Amniotic epithelial cell (primary cell): ENCODE data around the gene COPE.
"Not testable (repeated sequence)": the region's sequence is repeated elsewhere in the genome, so short reads cannot be mapped to it uniquely, and the experiment has no call there.

Experiments
- DNase-seq: peaks from one replicate; pipeline ENCODE4 v3.0.0-alpha.2; 2010; ENCODE audit warnings: low read depth

Gene COPE

DNA sequence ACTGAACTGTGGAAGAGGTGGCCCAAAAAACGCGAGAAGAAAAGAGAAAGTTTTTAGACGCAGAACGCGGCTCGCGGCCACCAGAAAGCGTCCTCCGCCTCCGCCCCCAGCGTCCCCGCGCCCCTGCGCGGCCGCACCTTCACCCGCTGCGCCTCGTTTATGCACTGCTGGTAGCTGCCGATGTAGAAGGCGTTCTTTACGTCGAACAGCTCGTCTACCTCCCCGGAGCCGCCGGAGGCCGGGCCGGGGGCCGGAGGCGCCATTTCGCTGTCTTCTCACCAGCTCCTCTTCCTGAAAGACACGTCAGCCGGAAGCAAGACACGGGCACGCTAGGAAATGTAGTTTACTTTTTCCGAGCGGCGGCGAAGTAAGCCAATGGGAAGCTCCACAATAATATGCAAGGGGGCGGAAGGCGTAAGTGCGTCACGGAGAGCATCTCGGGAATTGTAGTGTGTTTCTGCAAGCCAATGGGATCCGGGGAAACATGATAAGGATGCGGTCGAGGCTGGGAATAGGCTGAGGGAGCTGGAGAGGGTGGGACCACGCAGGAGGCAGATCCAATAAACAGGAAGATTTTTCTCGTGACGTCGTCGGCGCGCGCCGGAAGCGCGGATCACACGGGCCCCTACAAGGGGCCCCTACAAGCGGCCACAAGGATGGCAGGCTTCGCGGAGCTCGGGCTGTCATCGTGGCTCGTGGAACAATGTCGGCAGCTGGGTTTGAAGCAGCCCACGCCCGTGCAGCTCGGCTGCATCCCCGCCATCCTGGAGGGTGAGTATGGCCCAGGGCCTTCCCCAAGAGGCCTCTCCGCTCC, at the start of gene COPE, which contains the start of gene DDX49:
TSS of gene COPE (minus strand) at position 302 of the 814 bp plus-strand sequence. CDS start at position 263, 39 bp downstream.
TSS of gene DDX49 (plus strand) at position 630 of the 814 bp plus-strand sequence. CDS start at position 657, 27 bp downstream.
- peak; percentile 100 for DNase-seq

DNA sequence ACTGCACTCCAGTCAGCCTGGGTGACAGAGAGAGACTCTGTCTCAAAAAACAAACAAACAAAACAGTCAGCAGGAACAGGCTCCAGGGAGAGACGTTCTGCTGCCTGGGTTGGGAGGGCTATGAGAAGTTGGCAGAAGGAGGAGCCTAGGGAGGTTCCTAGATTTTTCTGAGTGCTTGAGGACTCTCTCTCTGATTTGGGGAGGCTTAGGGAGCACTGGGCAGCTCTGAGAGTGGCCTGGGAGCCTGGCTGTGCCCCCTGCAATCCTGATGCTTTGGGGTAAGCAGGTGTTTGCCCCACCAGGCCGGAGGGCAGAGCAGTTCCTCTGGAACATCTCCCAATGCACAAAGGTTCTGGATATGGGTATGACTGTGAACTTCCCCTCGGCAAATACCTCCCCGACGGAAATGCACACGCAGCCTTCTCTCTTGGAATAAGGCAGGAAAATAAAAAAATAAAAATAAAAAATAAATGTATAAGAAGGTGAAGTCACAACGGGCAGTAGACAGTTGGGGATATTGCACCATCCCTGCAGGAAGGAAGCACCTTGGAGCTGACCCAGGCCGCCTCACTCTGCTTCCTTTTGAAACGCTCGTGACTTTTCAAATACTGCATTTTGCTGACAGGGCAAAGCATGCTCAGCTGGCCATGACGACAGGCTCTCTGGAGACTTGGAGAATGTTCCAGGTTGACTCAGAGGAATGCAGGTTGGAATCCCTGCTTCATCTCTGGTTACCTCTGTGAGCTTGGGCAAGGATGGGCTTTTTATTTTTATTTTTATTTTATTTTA, 48.4 kb upstream of the COPE start:
- DNase-seq = peak; percentile 29

- DNase-seq = no peak
These were observed 47.1 kb upstream of the COPE start for GRCh38 chr19:18966307-18966706.

DNA sequence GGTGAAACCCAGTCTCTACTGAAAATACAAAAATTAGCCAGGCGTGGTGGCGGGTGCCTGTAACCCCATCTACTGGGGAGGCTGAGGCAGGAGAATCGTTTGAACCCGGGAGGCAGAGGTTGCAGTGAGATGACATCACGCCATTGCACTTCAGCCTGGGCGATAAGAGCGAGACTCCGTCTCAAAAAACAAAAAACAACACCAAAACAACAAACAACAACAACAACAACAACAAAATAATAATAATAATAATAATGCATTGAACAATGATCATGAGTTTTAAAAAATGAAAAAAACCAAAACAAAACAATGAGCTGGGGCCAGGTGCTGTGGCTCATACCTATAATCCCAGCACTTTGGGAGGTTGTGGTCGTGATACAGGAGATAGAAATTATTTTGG, 44.9 kb upstream of the COPE start:
- no peak for DNase-seq

GRCh38 chr19:18961767-18962620, 42.8 kb upstream of the COPE start:
- DNase-seq = no peak

DNA sequence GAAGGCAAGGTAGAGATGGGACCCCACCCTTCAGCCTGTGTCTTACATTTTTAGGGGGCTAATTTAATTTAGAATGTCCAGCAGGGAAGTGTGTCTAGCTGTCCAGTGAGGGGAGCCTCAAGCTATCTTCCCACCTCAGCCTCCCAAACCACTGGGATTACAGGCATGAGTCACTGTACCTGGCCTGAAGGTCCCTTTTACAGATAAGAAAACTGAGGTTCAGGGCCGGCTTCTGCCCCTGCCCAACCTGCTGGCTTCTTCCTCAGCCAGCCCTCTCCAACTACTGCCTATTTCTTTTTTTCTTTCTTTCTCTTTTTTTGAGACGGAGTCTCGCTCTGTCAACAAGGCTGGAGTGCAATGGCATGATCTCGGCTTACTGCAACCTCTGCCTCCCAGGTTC, 41.2 kb upstream of the COPE start:
- DNase-seq = no peak

GRCh38 chr19:18955042-18955441, 35.9 kb upstream of the COPE start:
- no peak for DNase-seq

GRCh38 chr19:18954094-18954493, 34.9 kb upstream of the COPE start:
- no peak for DNase-seq

- DNase-seq = not testable (repeated sequence)
These were observed 33.3 kb upstream of the COPE start for GRCh38 chr19:18952364-18953003.

DNA sequence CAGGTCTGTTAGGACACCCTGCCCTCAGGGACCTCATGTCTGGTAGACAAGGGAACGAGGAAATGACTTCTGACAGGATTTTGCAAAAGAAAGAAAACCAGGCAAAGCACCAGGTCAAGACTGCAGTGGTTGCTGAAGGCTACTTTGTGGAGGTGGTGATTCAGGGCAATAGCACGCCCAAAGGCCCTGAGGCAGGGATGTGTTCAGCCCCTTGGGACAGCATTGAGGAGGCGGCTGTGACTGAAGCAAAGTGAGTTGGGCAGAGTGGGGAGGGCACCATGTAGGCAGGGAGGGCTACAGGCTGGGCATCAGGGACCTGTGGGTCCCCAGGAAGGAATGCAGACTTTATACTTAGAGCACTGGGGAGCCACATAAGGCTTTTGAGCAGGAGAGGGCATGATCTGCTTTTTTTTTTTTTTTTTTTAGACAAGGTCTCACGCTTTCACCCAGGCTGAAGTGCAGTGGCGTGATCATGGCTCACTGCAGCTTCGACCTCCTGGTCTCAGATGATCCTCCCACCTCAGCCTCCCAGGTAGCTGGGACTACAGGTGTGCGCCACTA, 32.6 kb upstream of the COPE start:
- no peak for DNase-seq

DNA sequence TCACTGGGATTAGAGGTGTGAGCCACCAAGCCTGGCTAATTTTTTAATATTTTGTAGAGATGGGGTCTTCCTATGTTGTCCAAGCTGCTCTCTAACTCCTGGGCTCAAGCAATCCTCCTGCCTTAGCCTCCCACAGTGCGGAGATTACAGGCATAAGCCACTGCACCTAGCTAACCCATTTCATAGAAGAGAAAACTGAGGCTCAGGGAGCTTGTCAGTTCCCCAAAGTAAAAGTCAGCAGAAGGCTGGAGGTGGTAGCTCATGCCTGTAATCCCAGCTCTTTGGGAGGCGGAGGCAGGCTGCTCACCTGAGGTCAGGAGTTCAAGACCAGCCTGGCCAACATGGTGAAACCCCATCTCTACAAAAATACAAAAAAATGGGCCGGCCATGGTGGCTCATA, 30.7 kb upstream of the COPE start:
- no peak for DNase-seq

DNA sequence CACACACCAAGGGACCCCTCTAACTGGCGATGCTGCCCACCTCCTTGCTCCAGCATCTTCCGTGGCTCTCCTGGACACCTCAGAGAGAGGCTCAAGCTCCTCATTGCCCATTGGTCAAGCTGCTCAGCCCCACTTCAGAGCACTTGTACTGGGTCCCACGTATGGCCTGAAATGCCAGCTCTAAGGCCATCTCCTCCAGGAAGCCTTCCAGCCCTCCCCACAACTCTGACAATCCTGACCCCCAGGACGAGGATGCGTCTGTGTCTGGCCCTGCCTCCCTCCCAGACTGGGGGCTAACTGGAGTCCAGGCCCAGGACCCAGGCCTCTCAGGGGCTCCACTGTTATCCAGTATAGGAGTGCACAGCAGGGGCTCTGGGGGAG, 29.8 kb upstream of the COPE start:
- no peak for DNase-seq

GRCh38 chr19:18948075-18948975, 29.1 kb upstream of the COPE start:
- no peak for DNase-seq

DNA sequence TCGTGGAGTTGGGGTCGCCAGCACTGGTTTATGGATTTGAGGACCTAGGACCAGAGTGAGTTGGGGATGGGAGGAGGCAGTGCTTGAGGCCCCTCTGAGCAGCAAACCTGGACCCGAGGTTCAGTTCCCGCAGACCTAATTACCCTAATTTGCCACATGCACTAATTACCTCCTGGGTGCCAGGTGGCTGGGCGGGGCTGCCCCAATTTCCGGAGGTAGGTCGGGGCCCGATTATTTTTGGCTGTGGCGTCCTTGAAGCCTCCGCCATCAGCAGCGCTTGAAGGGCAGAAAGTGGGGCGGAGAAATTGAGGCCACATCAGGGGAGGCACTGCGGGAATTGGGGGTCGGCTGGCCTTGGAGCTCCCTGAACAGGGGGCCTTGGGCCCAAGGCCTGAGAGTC, 27.7 kb upstream of the COPE start:
- no peak for DNase-seq

GRCh38 chr19:18946335-18946734, 27.1 kb upstream of the COPE start:
- no peak for DNase-seq

GRCh38 chr19:18945297-18945696, 26.1 kb upstream of the COPE start:
- DNase-seq = no peak

DNA sequence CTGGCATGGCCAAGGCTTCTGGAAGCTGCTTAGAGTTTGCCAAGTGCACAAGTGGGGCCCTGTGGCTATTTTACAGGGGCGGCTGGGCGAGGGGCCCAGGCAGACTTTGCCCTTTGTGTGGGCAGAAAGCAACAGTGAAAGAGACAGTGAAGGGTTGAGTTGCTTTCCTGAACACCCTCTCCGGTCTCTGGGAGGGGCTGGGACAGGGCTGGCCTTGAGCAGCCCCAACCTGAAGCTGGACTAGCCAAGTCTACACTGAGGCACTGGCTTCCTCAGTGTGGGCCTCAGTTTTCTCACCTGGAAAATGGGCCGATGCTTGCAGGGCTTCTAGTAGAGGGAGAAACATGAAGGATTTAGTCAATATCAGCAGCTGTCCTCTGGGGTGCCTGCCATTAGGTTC, 24.3 kb upstream of the COPE start:
- DNase-seq = no peak

GRCh38 chr19:18942692-18943091, 23.5 kb upstream of the COPE start:
- DNase-seq = no peak

GRCh38 chr19:18941628-18942354, 22.6 kb upstream of the COPE start:
- no peak for DNase-seq
